NB4 (cell line): ENCODE results near the gene TBC1D2B.

Source experiments
- POLR2A ChIP-seq: IDR thresholded peaks from 2 replicates; pipeline ENCODE4 v1.6.1; 2011; ENCODE audit warnings: mild to moderate bottlenecking; ENCODE audit not compliant: insufficient read length; ENCODE audit errors: extremely low read depth
- TF ChIP-seq, protein P1 (sequence below): IDR thresholded peaks from one replicate; pipeline ENCODE4 v1.5.1; 2012; ENCODE audit warnings: low read depth, low read length
- TF ChIP-seq, protein P2 (sequence below): IDR thresholded peaks from 2 replicates; pipeline ENCODE4 v1.6.1; 2011; ENCODE audit warnings: low read depth, low read length

DNA sequence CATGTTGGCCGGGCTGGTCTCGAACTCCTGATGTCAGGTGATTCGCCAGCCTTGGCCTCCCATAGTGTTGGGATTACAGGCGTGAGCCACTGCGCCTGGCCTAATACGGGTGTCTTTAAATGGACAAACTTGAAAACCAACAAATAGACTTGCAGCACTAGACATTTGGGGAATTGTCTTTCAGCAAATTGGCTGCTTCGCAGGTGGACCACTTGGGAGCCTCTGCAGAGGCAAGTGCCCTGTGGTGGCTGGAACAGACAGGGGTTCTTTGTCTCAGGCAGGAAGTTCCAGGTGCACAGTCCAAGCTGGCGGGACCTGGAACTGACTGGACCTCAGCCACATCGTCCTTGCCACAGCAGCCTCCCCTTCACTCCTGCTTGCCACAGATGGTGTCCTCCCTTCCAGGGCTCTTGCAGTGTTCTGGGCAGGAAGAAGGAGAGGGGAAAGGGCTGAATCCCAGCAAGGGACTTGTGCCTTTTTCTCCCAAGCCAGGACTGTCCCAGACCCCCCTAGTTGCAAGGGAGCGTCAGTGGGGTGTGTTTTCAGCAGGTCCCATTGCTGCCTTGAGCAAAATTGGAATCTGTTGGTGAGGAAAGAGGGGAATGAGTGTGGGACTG is 94.3 kb downstream of the TBC1D2B start:
- TF ChIP-seq POLR2A: no peak
- TF ChIP-seq, protein P1, sequence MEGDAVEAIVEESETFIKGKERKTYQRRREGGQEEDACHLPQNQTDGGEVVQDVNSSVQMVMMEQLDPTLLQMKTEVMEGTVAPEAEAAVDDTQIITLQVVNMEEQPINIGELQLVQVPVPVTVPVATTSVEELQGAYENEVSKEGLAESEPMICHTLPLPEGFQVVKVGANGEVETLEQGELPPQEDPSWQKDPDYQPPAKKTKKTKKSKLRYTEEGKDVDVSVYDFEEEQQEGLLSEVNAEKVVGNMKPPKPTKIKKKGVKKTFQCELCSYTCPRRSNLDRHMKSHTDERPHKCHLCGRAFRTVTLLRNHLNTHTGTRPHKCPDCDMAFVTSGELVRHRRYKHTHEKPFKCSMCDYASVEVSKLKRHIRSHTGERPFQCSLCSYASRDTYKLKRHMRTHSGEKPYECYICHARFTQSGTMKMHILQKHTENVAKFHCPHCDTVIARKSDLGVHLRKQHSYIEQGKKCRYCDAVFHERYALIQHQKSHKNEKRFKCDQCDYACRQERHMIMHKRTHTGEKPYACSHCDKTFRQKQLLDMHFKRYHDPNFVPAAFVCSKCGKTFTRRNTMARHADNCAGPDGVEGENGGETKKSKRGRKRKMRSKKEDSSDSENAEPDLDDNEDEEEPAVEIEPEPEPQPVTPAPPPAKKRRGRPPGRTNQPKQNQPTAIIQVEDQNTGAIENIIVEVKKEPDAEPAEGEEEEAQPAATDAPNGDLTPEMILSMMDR: no peak
- TF ChIP-seq, protein P2, sequence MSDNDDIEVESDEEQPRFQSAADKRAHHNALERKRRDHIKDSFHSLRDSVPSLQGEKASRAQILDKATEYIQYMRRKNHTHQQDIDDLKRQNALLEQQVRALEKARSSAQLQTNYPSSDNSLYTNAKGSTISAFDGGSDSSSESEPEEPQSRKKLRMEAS: no peak
